ENCODE data around the gene ZEB1.

GRCh38 chr10:31299119-31299518 is 19.9 kb upstream of the ZEB1 start:
- TF ChIP-seq CTCF (IDR thresholded peaks at IDR 0.05) (no peak), POLR2AphosphoS5 (IDR thresholded peaks at IDR 0.05) (no peak)

All from esophagus muscularis mucosa (tissue), 3 donors.